GM23248 (cell line): Measurements from ENCODE around the gene RPS6KA5. TPM values are rescaled to one million over a fixed set of nuclear protein-coding genes. Genes with fewer than 3 reads are reported as not detected.

Source experiments
- DNase-seq: peaks from one replicate; pipeline ENCODE4 v3.0.0-alpha.2; 2015
- H2AFZ ChIP-seq: fragments of 200-600 bp; sonication (generic); 2 replicates; pipeline ENCODE4 v1.6.1; 2016; ENCODE audit warnings: antibody characterized with exemption
- H3F3A ChIP-seq: fragments of 200-600 bp; sonication (generic); 2 replicates; pipeline ENCODE4 v1.6.1; 2016; ENCODE audit warnings: mild to moderate bottlenecking, antibody characterized with exemption, mixed run types; ENCODE audit not compliant: insufficient read depth
- H3K27ac ChIP-seq: fragments of 200-600 bp; sonication (generic); 2 replicates; pipeline ENCODE4 v1.5.1; 2016; ENCODE audit warnings: mild to moderate bottlenecking
- H3K27me3 ChIP-seq: fragments of 200-600 bp; sonication (generic); replicated peaks from 2 replicates; pipeline ENCODE4 v1.6.1; 2016; ENCODE audit warnings: mild to moderate bottlenecking; ENCODE audit not compliant: insufficient read depth
- H3K36me3 ChIP-seq: fragments of 200-600 bp; sonication (generic); 2 replicates; pipeline ENCODE4 v1.6.1; 2016; ENCODE audit warnings: low read depth, mild to moderate bottlenecking
- H3K4me1 ChIP-seq: fragments of 200-600 bp; sonication (generic); 2 replicates; pipeline ENCODE4 v1.6.1; 2016; ENCODE audit warnings: mild to moderate bottlenecking; ENCODE audit not compliant: insufficient read depth
- H3K4me2 ChIP-seq: fragments of 200-600 bp; sonication (generic); one replicate; pipeline ENCODE4 v1.6.1; 2016; ENCODE audit warnings: mild to moderate bottlenecking; ENCODE audit not compliant: unreplicated experiment
- H3K4me3 ChIP-seq: fragments of 200-600 bp; sonication (generic); 2 replicates; pipeline ENCODE4 v1.5.1; 2016; ENCODE audit warnings: mild to moderate bottlenecking
- H3K79me2 ChIP-seq: fragments of 200-600 bp; sonication (generic); 2 replicates; pipeline ENCODE4 v1.6.1; 2016; ENCODE audit warnings: mild to moderate bottlenecking; ENCODE audit not compliant: insufficient read depth
- H3K9ac ChIP-seq: fragments of 200-600 bp; sonication (generic); 2 replicates; pipeline ENCODE4 v1.6.1; 2016; ENCODE audit warnings: mild to moderate bottlenecking
- H3K9me2 ChIP-seq: fragments of 200-600 bp; sonication (generic); 2 replicates; pipeline ENCODE4 v1.6.1; 2016; ENCODE audit warnings: mixed run types, mild to moderate bottlenecking, moderate library complexity; ENCODE audit not compliant: insufficient read depth
- H3K9me3 ChIP-seq: fragments of 200-600 bp; sonication (generic); one replicate; pipeline ENCODE4 v1.6.1; 2017; ENCODE audit warnings: low read depth
- H4K20me1 ChIP-seq: fragments of 200-600 bp; sonication (generic); 2 replicates; pipeline ENCODE4 v1.6.0; 2016; ENCODE audit not compliant: insufficient read depth
- EZH2 ChIP-seq: fragments of 200-600 bp; sonication (generic); IDR thresholded peaks from 2 replicates; pipeline ENCODE4 v1.6.1; 2018; ENCODE audit warnings: antibody characterized with exemption, mild to moderate bottlenecking; ENCODE audit not compliant: insufficient read depth, poor library complexity, severe bottlenecking
- EZH2phosphoT487 ChIP-seq: fragments of 200-600 bp; sonication (generic); IDR thresholded peaks from 2 replicates; pipeline ENCODE4 v1.6.1; 2018; ENCODE audit warnings: antibody characterized with exemption, moderate library complexity, mild to moderate bottlenecking, low read depth; ENCODE audit not compliant: insufficient read depth
- WGBS, 2 experiments: methylation state at CpG; one replicate each; pipeline ENCODE4 v1.1.6; 2015 to 2017; ENCODE audit warnings: low lambda C conversion rate in 2 of 2, low coverage in 1 of 2; ENCODE audit errors: missing lambda C conversion rate in 2 of 2; 5-methylcytosine and 5-hydroxymethylcytosine counted together
- in situ Hi-C: fragments of 300-500 bp; cut with MboI; formaldehyde crosslinking; loops from 2 replicates; pipeline ENCODE4 v1.15.0; 2020
- polyA plus RNA-seq: library from polyadenylated mRNA; unstranded; fragments of >200 nt; fragmentation: Nextera tagmentation; extraction: Ambion mirVana; gene quantifications from 2 replicates; pipeline ENCODE4 v1.2.1, GENCODE V29; 2016
- total RNA-seq: library from RNA; depleted of rRNA; stranded (reverse); fragments of >200 nt; shearing (Covaris generic); gene quantifications from 2 replicates; pipeline ENCODE4 v1.2.3, GENCODE V29; 2014

RPS6KA5 gene
- total and polyA plus RNA-seq, 2 experiments from 2014 or later: 0.54 to 1.2 TPM

DNA sequence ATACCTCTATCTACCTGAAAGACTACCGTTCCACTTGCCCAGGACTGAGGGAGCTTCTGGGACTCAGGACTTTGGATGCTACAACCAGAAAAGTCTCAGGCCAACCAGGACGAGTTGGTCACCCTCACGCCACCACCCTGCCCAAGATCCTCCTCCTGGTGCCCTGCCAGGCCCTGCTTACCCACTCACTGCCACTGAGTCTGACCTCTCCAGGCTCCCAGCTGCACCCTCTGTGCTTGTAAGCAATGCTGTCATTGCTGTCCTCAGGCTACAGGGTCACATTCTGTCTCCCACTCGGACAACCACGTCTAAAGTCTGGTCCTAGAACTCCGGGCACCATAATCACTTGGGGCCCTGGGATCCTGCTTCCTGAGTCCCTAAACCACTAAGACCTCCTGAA, 253.4 kb downstream of the RPS6KA5 start:
- in situ Hi-C loops: no loop called here
- H3K4me2 ChIP-seq: no peak overlapping the region
- H3K4me1 ChIP-seq: 0 out of 2 replicates have a peak, but pooled peaks cover 8% of the 10 kb centered on the region
- no peak for DNase-seq
- no peaks in the 10 kb centered on the region for H3K9me3 ChIP-seq
- no peaks in the 10 kb centered on the region for H3K27me3 ChIP-seq
- no peak overlapping the region for H3K27ac ChIP-seq
- WGBS, 2 experiments: 88 to 97% methylated on average over 6 of the region's 6 CpGs
- no peak overlapping the region for H3K4me3 ChIP-seq
- TF ChIP-seq EZH2 (no peak), EZH2phosphoT487 (no peak)
- no peaks in the 10 kb centered on the region for H3K9me2 ChIP-seq
- H3K36me3 ChIP-seq: no peaks in the 10 kb centered on the region
- H3K9ac ChIP-seq: no peak overlapping the region
- peaks cover 17% of the 10 kb centered on the region; the same call in 1 of the 2 replicates for H3K79me2 ChIP-seq
- no peak overlapping the region for H2AFZ ChIP-seq
- 0 out of 2 replicates have a peak, but pooled peaks cover 4% of the 10 kb centered on the region for H4K20me1 ChIP-seq
- no peaks in the 10 kb centered on the region for H3F3A ChIP-seq

DNA sequence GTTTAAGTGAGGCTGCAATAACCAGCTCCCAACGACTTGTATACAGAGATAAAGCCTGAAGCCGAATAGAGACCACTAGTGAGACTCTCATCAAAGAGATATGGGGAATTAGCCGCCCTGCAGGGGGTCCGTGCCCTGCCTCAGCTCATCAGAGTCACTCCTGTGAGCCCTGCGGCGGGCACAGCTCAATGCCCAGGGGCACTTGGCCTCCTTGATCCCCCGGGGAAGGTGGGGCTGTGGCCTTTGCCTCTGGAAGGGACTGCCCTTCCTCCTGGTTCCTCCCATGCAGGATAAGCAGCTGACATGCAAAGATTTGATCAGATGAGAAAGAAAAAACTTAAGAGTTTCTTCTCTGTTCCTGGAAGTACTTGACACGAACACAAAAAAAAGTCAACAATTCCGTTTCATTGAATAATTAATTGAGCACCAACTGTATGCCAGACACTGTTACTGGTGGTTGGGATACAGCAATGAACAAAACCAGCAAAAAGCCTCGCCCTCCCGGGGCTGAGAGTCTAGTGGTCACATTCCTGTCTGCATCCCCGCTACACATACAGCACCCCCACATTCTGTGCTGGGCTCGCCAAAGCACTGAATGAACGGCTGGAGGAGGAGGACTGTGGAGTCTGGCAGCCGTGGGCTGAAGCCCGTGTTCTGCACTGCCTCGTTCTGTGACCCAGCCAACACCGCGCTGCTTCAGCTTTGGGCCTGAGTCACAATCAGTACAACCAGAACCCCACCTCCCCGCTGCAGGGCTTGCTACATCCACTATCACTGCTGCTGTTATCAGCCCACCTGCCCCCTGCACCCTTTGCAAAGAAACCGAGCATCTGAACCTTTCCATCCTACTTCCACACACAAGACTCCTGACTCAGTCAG, 254.5 kb downstream of the RPS6KA5 start:
- no peaks in the 10 kb centered on the region for H3K36me3 ChIP-seq
- H3K27me3 ChIP-seq: no peaks in the 10 kb centered on the region
- H3K79me2 ChIP-seq: peaks cover 17% of the 10 kb centered on the region; the same call in 1 of the 2 replicates
- 52% methylated on average over 21 of the region's 21 CpGs for WGBS, 2 experiments
- H3K9ac ChIP-seq: no peak overlapping the region
- DNase-seq: peak; percentile 69
- H3K4me2 ChIP-seq: no peak overlapping the region
- no peaks in the 10 kb centered on the region for H3F3A ChIP-seq
- H3K9me2 ChIP-seq: no peaks in the 10 kb centered on the region
- 0 out of 2 replicates have a peak, but pooled peaks cover 4% of the 10 kb centered on the region for H4K20me1 ChIP-seq
- no peak overlapping the region for H3K27ac ChIP-seq
- H3K4me1 ChIP-seq: 0 out of 2 replicates have a peak, but pooled peaks cover 8% of the 10 kb centered on the region
- H3K4me3 ChIP-seq: no peak overlapping the region
- TF ChIP-seq EZH2phosphoT487 (no peak), EZH2 (no peak)
- H3K9me3 ChIP-seq: no peaks in the 10 kb centered on the region
- H2AFZ ChIP-seq: no peak overlapping the region
- in situ Hi-C loops: no loop called here

DNA sequence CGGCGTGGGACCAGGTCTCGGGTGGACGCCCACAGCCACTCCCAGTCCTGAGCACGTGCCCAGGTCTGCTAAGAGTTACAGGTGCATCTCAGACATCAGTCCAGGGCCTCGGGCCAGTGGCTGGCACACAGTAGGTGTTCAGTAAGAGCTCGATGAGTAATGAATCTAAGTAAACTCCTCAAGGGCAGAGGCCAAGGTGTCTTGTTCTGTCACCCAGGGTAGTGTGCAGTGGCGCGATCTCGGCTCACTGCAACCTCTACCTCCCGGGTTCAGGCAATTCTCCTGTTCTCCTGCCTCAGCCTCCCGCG, 255.4 kb downstream of the RPS6KA5 start:
- no peaks in the 10 kb centered on the region for H3K36me3 ChIP-seq
- no peaks in the 10 kb centered on the region for H3F3A ChIP-seq
- 0 out of 2 replicates have a peak, but pooled peaks cover 4% of the 10 kb centered on the region for H4K20me1 ChIP-seq
- no peak overlapping the region for H3K4me3 ChIP-seq
- no peaks in the 10 kb centered on the region for H3K9me3 ChIP-seq
- peaks cover 13% of the 10 kb centered on the region; the same call in 1 of the 2 replicates for H3K79me2 ChIP-seq
- TF ChIP-seq EZH2phosphoT487 (no peak), EZH2 (no peak)
- in situ Hi-C loops: no loop called here
- H3K9me2 ChIP-seq: no peaks in the 10 kb centered on the region
- 97 to 98% methylated on average over 13 of the region's 13 CpGs for WGBS, 2 experiments
- H3K4me1 ChIP-seq: 0 out of 2 replicates have a peak, but pooled peaks cover 8% of the 10 kb centered on the region
- no peaks in the 10 kb centered on the region for H3K27me3 ChIP-seq
- H2AFZ ChIP-seq: no peak overlapping the region
- no peak for DNase-seq
- no peak overlapping the region for H3K27ac ChIP-seq
- no peak overlapping the region for H3K9ac ChIP-seq
- H3K4me2 ChIP-seq: no peak overlapping the region

DNA sequence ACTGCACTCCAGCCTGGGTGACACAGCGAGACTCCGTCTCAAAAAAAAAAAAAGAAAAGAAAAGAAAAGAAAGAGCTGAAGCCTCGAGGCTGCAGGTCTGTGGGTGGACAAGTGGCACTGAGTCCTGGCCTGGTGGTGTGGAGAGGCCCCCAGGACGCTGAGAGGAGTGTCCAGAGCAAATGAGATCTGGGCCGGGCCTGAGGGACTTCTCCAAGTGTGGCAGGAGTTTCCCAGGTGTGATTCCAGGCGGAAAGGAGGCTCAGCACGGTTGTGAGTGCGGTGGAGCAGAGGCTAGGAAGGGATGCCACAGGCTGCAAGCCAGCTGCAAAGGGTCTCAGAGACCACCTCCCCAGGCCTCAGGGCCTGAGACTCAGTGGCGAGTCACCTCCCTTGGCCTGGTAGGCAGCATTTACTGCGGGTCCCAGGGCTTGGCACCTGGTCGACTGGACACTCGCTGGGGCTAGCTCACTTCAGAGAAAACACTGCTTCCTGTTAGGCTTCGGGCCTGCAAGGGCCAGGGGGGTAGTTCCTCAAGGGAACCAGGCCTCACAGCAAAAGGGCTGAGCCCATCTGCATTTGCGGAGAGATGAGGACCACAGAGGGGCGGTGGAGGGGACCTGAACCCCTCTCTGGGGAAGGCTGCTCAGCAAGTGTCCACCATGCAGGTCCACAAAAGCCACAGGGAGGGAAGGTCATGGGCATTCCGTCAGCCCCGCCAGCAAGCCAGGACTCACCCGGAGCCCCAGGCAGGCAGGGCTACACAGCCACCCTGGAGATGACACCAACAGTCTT, 256.0 kb downstream of the RPS6KA5 start:
- Histone ChIP-seq H3K79me2 (peaks cover 11% of the 10 kb centered on the region; the same call in 1 of the 2 replicates), H3K4me2 (no peak overlapping the region), H2AFZ (no peak overlapping the region), H3K27me3 (no peaks in the 10 kb centered on the region), H3K4me3 (no peak overlapping the region), H4K20me1 (no peaks in the 10 kb centered on the region), H3K9me3 (no peaks in the 10 kb centered on the region), H3K27ac (no peak overlapping the region), H3K4me1 (0 out of 2 replicates have a peak, but pooled peaks cover 8% of the 10 kb centered on the region), H3K9me2 (no peaks in the 10 kb centered on the region), H3K9ac (no peak overlapping the region), H3F3A (no peaks in the 10 kb centered on the region), H3K36me3 (no peaks in the 10 kb centered on the region)
- TF ChIP-seq EZH2phosphoT487 (no peak), EZH2 (no peak)
- 86 to 87% methylated on average over 17 to 18 of the region's 18 CpGs for WGBS, 2 experiments
- DNase-seq: no peak
- in situ Hi-C loops: no loop called here
